AG10803 (cell line): ENCODE measurements around the gene RPS4Y2.

Source experiments
- DNase-seq: peaks from one replicate; pipeline ENCODE4 v3.0.0; 2010; ENCODE audit warnings: low read depth
- H3K4me3 ChIP-seq: 2 replicates; pipeline ENCODE4 v1.5.1; 2011; ENCODE audit warnings: mild to moderate bottlenecking, low read length, control low read depth
- CTCF ChIP-seq: conservative IDR thresholded peaks from 2 replicates; pipeline ENCODE4 v1.5.1; 2011; ENCODE audit warnings: mild to moderate bottlenecking, low read length, control low read depth, inconsistent platforms

RPS4Y2 gene

GRCh38 chrY:20814794-20815193 lies 58.9 kb downstream of the RPS4Y2 start:
- H3K4me3 ChIP-seq, result no peak overlapping the region
- no peak for DNase-seq
- TF ChIP-seq CTCF, result no peak

- no peak for DNase-seq
- no peak overlapping the region for H3K4me3 ChIP-seq
- no peak for TF ChIP-seq CTCF
These were observed 61.2 kb downstream of the RPS4Y2 start for GRCh38 chrY:20817067-20817466.
